Smooth muscle cell (in vitro differentiated cells): ENCODE results near the gene IDUA. TPM values are rescaled to one million over a fixed set of nuclear protein-coding genes. Genes with fewer than 3 reads are reported as not detected.

Experiments used
- DNase-seq: peaks from one replicate; lab custom pipeline; 2025; ENCODE audit not compliant: unreplicated experiment; lab: John Stamatoyannopoulos, UW
- H2AFZ ChIP-seq: fragments of 200-600 bp; sonication (generic); 2 replicates; pipeline ENCODE4 v1.6.0; 2016; ENCODE audit warnings: antibody characterized with exemption, low read depth, mild to moderate bottlenecking
- H3F3A ChIP-seq: fragments of 200-600 bp; sonication (generic); 2 replicates; pipeline ENCODE4 v1.6.0; 2017; ENCODE audit warnings: antibody characterized with exemption, low read depth
- H3K27ac ChIP-seq: fragments of 200-600 bp; sonication (generic); 2 replicates; pipeline ENCODE4 v1.5.1; 2016; ENCODE audit warnings: low read depth, mild to moderate bottlenecking
- H3K27me3 ChIP-seq: fragments of 200-600 bp; sonication (generic); 2 replicates; pipeline ENCODE4 v1.6.1; 2016; ENCODE audit warnings: low read depth, mild to moderate bottlenecking
- H3K36me3 ChIP-seq: fragments of 200-600 bp; sonication (generic); 2 replicates; pipeline ENCODE4 v1.5.1; 2016; ENCODE audit warnings: low read depth
- H3K4me1 ChIP-seq: fragments of 200-600 bp; sonication (generic); 2 replicates; pipeline ENCODE4 v1.5.1; 2016; ENCODE audit warnings: low read depth
- H3K4me2 ChIP-seq: fragments of 200-600 bp; sonication (generic); 2 replicates; pipeline ENCODE4 v1.6.0; 2016; ENCODE audit warnings: mild to moderate bottlenecking
- H3K4me3 ChIP-seq: fragments of 200-600 bp; sonication (generic); 2 replicates; pipeline ENCODE4 v1.5.1; 2016; ENCODE audit warnings: mild to moderate bottlenecking
- H3K79me2 ChIP-seq: fragments of 200-600 bp; sonication (generic); 2 replicates; pipeline ENCODE4 v1.6.0; 2016; ENCODE audit warnings: low read depth, mild to moderate bottlenecking
- H3K9ac ChIP-seq: fragments of 200-600 bp; sonication (generic); 2 replicates; pipeline ENCODE4 v1.6.0; 2016; ENCODE audit warnings: low read depth
- H3K9me3 ChIP-seq: fragments of 200-600 bp; sonication (generic); replicated peaks from 2 replicates; pipeline ENCODE4 v1.5.1; 2016; ENCODE audit warnings: low read depth
- H4K20me1 ChIP-seq: fragments of 200-600 bp; sonication (generic); 2 replicates; pipeline ENCODE4 v1.6.0; 2016; ENCODE audit warnings: low read depth
- WGBS: methylation state at CpG from one replicate; pipeline ENCODE4 v1.1.7; 2016; ENCODE audit warnings: low lambda C conversion rate; 5-methylcytosine and 5-hydroxymethylcytosine counted together
- polyA plus RNA-seq: library from polyadenylated mRNA; unstranded; fragments of >200 nt; fragmentation: Nextera tagmentation; extraction: Ambion mirVana; gene quantifications from 2 replicates; pipeline ENCODE4 v1.2.1, GENCODE V29; 2016
- total RNA-seq: library from RNA; depleted of rRNA; stranded (reverse); fragments of >200 nt; gene quantifications from 2 replicates; pipeline ENCODE4 v1.2.3, GENCODE V29; 2014
- TF ChIP-seq, protein P1 (sequence below): fragments of 200-600 bp; sonication (generic); IDR thresholded peaks from 2 replicates; pipeline ENCODE4 v1.5.1; 2017; ENCODE audit warnings: borderline replicate concordance, mild to moderate bottlenecking, antibody characterized with exemption; ENCODE audit not compliant: insufficient read depth, poor library complexity, severe bottlenecking

IDUA gene
- total and polyA plus RNA-seq, 2 experiments from 2014 or later, result 6.3 to 49.9 TPM

DNA sequence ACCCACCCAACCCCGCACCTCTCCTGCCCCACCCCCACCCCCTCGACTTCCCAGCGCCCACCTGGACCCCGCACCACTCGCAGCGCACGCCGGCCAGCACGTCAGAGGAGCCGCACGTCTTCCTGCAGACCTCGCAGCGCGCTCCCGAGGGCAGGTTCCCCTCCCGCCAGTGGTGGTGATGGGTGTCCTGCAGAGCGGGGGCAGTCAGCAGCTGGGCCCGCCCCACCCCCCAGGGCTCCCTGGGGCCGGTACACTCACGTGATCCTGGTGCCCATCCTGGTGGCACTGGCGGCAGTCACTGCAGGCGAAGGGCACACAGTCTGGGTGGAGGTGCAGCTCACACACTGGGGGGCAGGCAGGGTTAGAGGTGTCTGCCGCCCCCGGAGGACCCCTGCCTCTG, 18.6 kb upstream of the IDUA start:
- H3K9me3 ChIP-seq, result no peaks in the 10 kb centered on the region
- WGBS, result 54% methylated on average over 18 of the region's 24 CpGs
- DNase-seq, result no peak
- no peak overlapping the region for H3K27ac ChIP-seq
- H3K9ac ChIP-seq, result no peak overlapping the region
- no peaks in the 10 kb centered on the region for H3K36me3 ChIP-seq
- no peaks in the 10 kb centered on the region for H3F3A ChIP-seq
- no peak overlapping the region for H3K4me3 ChIP-seq
- H2AFZ ChIP-seq, result no peak overlapping the region
- no peak overlapping the region for H3K4me2 ChIP-seq
- peaks cover 7% of the 10 kb centered on the region for H3K79me2 ChIP-seq
- peaks cover 5% of the 10 kb centered on the region for H3K4me1 ChIP-seq
- peaks cover 44% of the 10 kb centered on the region for H4K20me1 ChIP-seq
- peaks cover 5% of the 10 kb centered on the region for H3K27me3 ChIP-seq
- TF ChIP-seq, protein P1, sequence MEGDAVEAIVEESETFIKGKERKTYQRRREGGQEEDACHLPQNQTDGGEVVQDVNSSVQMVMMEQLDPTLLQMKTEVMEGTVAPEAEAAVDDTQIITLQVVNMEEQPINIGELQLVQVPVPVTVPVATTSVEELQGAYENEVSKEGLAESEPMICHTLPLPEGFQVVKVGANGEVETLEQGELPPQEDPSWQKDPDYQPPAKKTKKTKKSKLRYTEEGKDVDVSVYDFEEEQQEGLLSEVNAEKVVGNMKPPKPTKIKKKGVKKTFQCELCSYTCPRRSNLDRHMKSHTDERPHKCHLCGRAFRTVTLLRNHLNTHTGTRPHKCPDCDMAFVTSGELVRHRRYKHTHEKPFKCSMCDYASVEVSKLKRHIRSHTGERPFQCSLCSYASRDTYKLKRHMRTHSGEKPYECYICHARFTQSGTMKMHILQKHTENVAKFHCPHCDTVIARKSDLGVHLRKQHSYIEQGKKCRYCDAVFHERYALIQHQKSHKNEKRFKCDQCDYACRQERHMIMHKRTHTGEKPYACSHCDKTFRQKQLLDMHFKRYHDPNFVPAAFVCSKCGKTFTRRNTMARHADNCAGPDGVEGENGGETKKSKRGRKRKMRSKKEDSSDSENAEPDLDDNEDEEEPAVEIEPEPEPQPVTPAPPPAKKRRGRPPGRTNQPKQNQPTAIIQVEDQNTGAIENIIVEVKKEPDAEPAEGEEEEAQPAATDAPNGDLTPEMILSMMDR, result no peak

DNA sequence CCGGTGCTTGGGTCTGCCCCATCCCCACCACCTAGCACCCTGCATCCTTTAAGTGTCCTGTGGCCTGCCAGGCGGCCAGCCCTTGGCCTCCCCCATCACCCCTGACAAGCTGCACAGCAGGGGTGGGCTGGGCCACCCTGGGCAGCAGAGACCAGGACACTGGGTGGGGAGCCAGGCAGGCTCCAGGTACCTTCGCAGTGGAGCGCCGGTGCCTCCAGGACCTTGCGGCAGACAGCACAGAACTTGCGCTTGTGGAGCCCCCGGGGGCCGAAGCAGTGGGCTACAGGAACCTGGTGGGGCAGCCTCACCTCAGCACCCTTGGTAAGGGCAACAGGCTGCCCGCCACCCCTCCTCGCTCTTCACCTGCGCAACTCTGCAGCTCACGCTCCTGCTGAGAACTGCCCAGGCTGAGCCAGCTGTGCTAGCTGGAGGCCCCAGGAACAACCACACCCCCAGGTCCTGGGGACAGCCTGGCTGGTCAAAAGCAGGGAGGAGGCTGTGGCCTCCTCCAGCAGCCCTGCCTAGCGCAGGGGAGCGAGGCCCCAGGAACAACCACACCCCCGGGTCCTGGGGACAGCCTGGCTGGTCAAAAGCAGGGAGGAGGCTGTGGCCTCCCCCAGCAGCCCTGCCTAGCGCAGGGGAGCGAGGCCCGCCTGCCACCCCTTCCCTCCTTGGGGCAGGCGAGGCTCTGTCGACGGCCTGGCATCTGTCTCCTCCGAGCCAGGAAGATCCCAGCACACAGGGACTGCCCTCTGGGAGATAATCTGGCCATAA, 18.0 kb upstream of the IDUA start:
- H3K9me3 ChIP-seq, result no peaks in the 10 kb centered on the region
- peaks cover 5% of the 10 kb centered on the region for H3K27me3 ChIP-seq
- H3K79me2 ChIP-seq, result peaks cover 7% of the 10 kb centered on the region
- WGBS, result 86% methylated on average over 23 of the region's 23 CpGs
- no peak overlapping the region for H2AFZ ChIP-seq
- no peak for DNase-seq
- H3K4me3 ChIP-seq, result no peak overlapping the region
- TF ChIP-seq, protein P1, result no peak
- no peaks in the 10 kb centered on the region for H3K36me3 ChIP-seq
- no peak overlapping the region for H3K27ac ChIP-seq
- peaks cover 5% of the 10 kb centered on the region for H3K4me1 ChIP-seq
- no peak overlapping the region for H3K9ac ChIP-seq
- H3F3A ChIP-seq, result no peaks in the 10 kb centered on the region
- H3K4me2 ChIP-seq, result no peak overlapping the region
- peaks cover 44% of the 10 kb centered on the region for H4K20me1 ChIP-seq

DNA sequence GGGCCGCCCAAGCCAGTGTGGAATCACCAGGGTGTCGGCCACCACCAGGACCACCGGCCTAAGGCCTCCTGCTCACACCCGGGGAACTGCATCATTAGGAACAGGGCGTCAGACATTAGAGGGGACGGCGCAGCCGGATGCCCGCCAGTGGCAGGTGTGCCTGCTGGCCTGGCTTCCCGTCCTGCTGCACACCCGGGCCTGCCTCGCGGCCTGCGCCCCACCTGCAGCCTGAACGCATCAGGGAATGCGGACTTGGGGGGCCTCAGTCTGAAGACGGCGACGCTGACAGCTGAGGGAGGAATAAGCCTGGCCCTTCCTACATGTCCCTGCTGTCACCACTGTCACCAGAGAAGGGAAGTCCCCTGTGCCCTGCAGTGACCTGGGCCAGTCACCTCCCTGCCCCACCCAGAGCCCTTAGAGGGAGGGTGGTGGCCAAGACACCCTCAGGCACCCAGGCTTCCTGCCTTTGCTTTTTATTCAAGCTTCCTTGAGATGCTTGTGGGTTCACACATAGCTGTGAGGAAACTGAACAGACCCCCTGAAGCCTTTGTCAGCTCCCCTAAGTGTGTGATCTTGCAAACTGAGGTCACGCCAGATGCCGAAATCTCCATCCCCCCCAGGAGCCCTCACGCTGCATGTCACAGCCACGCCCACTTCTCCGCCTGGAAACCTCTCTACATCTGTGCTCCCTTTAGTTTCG, 16.6 kb upstream of the IDUA start:
- Histone ChIP-seq H4K20me1 (peaks cover 44% of the 10 kb centered on the region), H3K9me3 (no peaks in the 10 kb centered on the region), H3F3A (no peaks in the 10 kb centered on the region), H3K4me3 (no peak overlapping the region), H3K4me1 (peaks cover 5% of the 10 kb centered on the region), H3K27me3 (peaks cover 5% of the 10 kb centered on the region), H3K9ac (no peak overlapping the region), H3K36me3 (no peaks in the 10 kb centered on the region), H3K27ac (no peak overlapping the region), H3K79me2 (peaks cover 7% of the 10 kb centered on the region), H2AFZ (no peak overlapping the region), H3K4me2 (no peak overlapping the region)
- no peak for DNase-seq
- TF ChIP-seq, protein P1, result no peak
- 93% methylated on average over 25 of the region's 25 CpGs for WGBS
